A549 (cell line): Measurements from ENCODE around the gene RPS6KB2.

ENCODE experiments used
- CHD2 ChIP-seq: fragments of 150-350 bp; IDR thresholded peaks from 2 replicates; pipeline ENCODE4 v1.6.1; 2014; ENCODE audit warnings: low read length; ENCODE audit not compliant: partially characterized antibody
- CHD4 ChIP-seq: fragments of 200-600 bp; sonication (generic); IDR thresholded peaks from 2 replicates; pipeline ENCODE4 v1.6.1; 2016; ENCODE audit warnings: antibody characterized with exemption, mild to moderate bottlenecking, borderline replicate concordance
- CTCF ChIP-seq: fragments of >200 bp; sonication (Bioruptor Twin); formaldehyde crosslinking; IDR thresholded peaks from 3 replicates; pipeline ENCODE4 v1.5.1; 2016
- NFE2L2 ChIP-seq: fragments of 150-350 bp; conservative IDR thresholded peaks from 2 replicates; pipeline ENCODE4 v1.6.1; 2014; ENCODE audit warnings: low read length
- RAD21 ChIP-seq, 2 experiments: fragments of >200 bp in 1 of 2; sonication (Bioruptor Twin) in 1 of 2; formaldehyde crosslinking in 1 of 2; IDR thresholded peaks in 1 of 2; conservative IDR thresholded peaks in 1 of 2; 2 replicates in 1 of 2; 3 replicates in 1 of 2; pipeline ENCODE4 v1.6.1; 2012 to 2018; ENCODE audit warnings: inconsistent platforms in 1 of 2
- SREBF2 ChIP-seq: fragments of 450-650 bp; IDR thresholded peaks from 2 replicates; pipeline ENCODE4 v1.6.1; 2014; ENCODE audit warnings: mild to moderate bottlenecking, moderate library complexity

DNA sequence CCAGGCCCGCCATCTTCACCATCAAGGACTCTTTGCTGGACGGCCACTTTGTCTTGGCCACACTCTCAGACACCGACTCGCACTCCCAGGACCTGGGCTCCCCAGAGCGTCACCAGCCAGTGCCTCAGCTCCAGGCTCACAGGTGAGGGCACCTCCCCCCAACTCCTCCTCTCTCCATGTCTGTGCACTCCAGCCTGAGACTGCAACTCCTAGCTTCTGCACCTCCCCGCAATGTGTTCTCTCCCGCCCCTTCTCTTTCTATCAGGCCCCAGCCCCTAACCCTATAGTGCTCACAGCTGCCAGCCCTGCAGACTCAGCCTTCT lies 32.1 kb upstream of the RPS6KB2 start:
- TF ChIP-seq CHD2 (no peak), CTCF (no peak), CHD4 (no peak), SREBF2 (no peak), RAD21 (conservative IDR thresholded peaks at IDR 0.05 in 1 of 2, IDR thresholded peaks at IDR 0.05 in 1 of 2) (no peak), NFE2L2 (no peak)
